ENCODE data around the gene DEDD2.

DEDD2 gene

GRCh38 chr19:42230571-42230970 is 13.1 kb upstream of the DEDD2 start:
- no peak overlapping the region for H4K5ac ChIP-seq (ENCODE audit: low read length)
- H3K79me2 ChIP-seq (ENCODE audit: control insufficient read depth, insufficient read depth, low read length), result no peaks in the 10 kb centered on the region
- no peak overlapping the region for H3K9ac ChIP-seq (ENCODE audit: low read length)
- H3K27me3 ChIP-seq (ENCODE audit: insufficient read depth, low read length, poor library complexity), result no peaks in the 10 kb centered on the region
- WGBS (ENCODE audit: extremely low coverage, insufficient coverage, low lambda C conversion rate), result no CpG with 5 or more reads among the region's 4 CpGs
- no peak overlapping the region for H3K27ac ChIP-seq (ENCODE audit: low read depth, low read length)
- H2AK5ac ChIP-seq (ENCODE audit: low read length), result no peak overlapping the region
- H3K56ac ChIP-seq (ENCODE audit: low read length), result no peak overlapping the region
- H3K36me3 ChIP-seq (ENCODE audit: control insufficient read depth, insufficient read depth, low read length), result peaks cover 22% of the 10 kb centered on the region
- no peak overlapping the region for H2BK120ac ChIP-seq (ENCODE audit: low read depth, low read length)
- no peak overlapping the region for H4K8ac ChIP-seq (ENCODE audit: low read depth, low read length)
- no peak overlapping the region for H2BK15ac ChIP-seq (replicated peaks; ENCODE audit: low read depth)
- H3K4ac ChIP-seq (ENCODE audit: low read depth, low read length), result no peak overlapping the region
- H3K4me3 ChIP-seq (ENCODE audit: low read length), result no peak overlapping the region
- H3K79me1 ChIP-seq (ENCODE audit: low read length), result peaks cover 5% of the 10 kb centered on the region
- H2BK5ac ChIP-seq (ENCODE audit: low read length), result no peak overlapping the region
- no peaks in the 10 kb centered on the region for H3K4me1 ChIP-seq (ENCODE audit: control insufficient read depth, low read depth, low read length)
- DNase-seq, result no peak
- H3K4me2 ChIP-seq (ENCODE audit: low read length), result no peak overlapping the region
- H3K18ac ChIP-seq (ENCODE audit: low read length), result no peak overlapping the region
- H3K23ac ChIP-seq (ENCODE audit: low read length), result no peak overlapping the region

GRCh38 chr19:42229855-42230351 is 12.4 kb upstream of the DEDD2 start:
- H3K36me3 ChIP-seq (ENCODE audit: control insufficient read depth, insufficient read depth, low read length), result peaks cover 23% of the 10 kb centered on the region

GRCh38 chr19:42229301-42229854 is 11.9 kb upstream of the DEDD2 start:
- no peak overlapping the region for H2BK120ac ChIP-seq (ENCODE audit: low read depth, low read length)
- DNase-seq, result no peak
- no peak overlapping the region for H2BK15ac ChIP-seq (replicated peaks; ENCODE audit: low read depth)
- H3K4me2 ChIP-seq (ENCODE audit: low read length), result no peak overlapping the region
- H2BK5ac ChIP-seq (ENCODE audit: low read length), result no peak overlapping the region
- H3K27ac ChIP-seq (ENCODE audit: low read depth, low read length), result no peak overlapping the region
- no peaks in the 10 kb centered on the region for H3K27me3 ChIP-seq (ENCODE audit: insufficient read depth, low read length, poor library complexity)
- no peak overlapping the region for H3K23ac ChIP-seq (ENCODE audit: low read length)
- H3K36me3 ChIP-seq (ENCODE audit: control insufficient read depth, insufficient read depth, low read length), result peaks cover 27% of the 10 kb centered on the region
- no peak overlapping the region for H4K5ac ChIP-seq (ENCODE audit: low read length)
- H3K4me3 ChIP-seq (ENCODE audit: low read length), result no peak overlapping the region
- no peaks in the 10 kb centered on the region for H3K4me1 ChIP-seq (ENCODE audit: control insufficient read depth, low read depth, low read length)
- no peak overlapping the region for H3K56ac ChIP-seq (ENCODE audit: low read length)
- no peak overlapping the region for H4K8ac ChIP-seq (ENCODE audit: low read depth, low read length)
- no peaks in the 10 kb centered on the region for H3K79me2 ChIP-seq (ENCODE audit: control insufficient read depth, insufficient read depth, low read length)
- H3K4ac ChIP-seq (ENCODE audit: low read depth, low read length), result no peak overlapping the region
- H3K18ac ChIP-seq (ENCODE audit: low read length), result no peak overlapping the region
- no CpG with 5 or more reads among the region's 4 CpGs for WGBS (ENCODE audit: extremely low coverage, insufficient coverage, low lambda C conversion rate)
- peaks cover 5% of the 10 kb centered on the region for H3K79me1 ChIP-seq (ENCODE audit: low read length)
- H2AK5ac ChIP-seq (ENCODE audit: low read length), result no peak overlapping the region
- no peak overlapping the region for H3K9ac ChIP-seq (ENCODE audit: low read length)

More at GRCh38 chr19:42229855-42230351, 12.4 kb upstream of the DEDD2 start:
- Histone ChIP-seq H2BK120ac (ENCODE audit: low read depth, low read length) (no peak overlapping the region), H3K23ac (ENCODE audit: low read length) (no peak overlapping the region), H3K56ac (ENCODE audit: low read length) (no peak overlapping the region), H3K18ac (ENCODE audit: low read length) (no peak overlapping the region), H3K27ac (ENCODE audit: low read depth, low read length) (no peak overlapping the region), H2BK15ac (replicated peaks; ENCODE audit: low read depth) (no peak overlapping the region), H3K27me3 (ENCODE audit: insufficient read depth, low read length, poor library complexity) (no peaks in the 10 kb centered on the region), H4K8ac (ENCODE audit: low read depth, low read length) (no peak overlapping the region), H3K9ac (ENCODE audit: low read length) (no peak overlapping the region), H2AK5ac (ENCODE audit: low read length) (no peak overlapping the region), H3K4ac (ENCODE audit: low read depth, low read length) (no peak overlapping the region), H4K5ac (ENCODE audit: low read length) (no peak overlapping the region), H3K4me1 (ENCODE audit: control insufficient read depth, low read depth, low read length) (no peaks in the 10 kb centered on the region), H2BK5ac (ENCODE audit: low read length) (no peak overlapping the region), H3K79me2 (ENCODE audit: control insufficient read depth, insufficient read depth, low read length) (no peaks in the 10 kb centered on the region), H3K4me3 (ENCODE audit: low read length) (no peak overlapping the region), H3K79me1 (ENCODE audit: low read length) (peaks cover 5% of the 10 kb centered on the region), H3K4me2 (ENCODE audit: low read length) (no peak overlapping the region)
- DNase-seq, result no peak
- no CpG with 5 or more reads among the region's 8 CpGs for WGBS (ENCODE audit: extremely low coverage, insufficient coverage, low lambda C conversion rate)

GRCh38 chr19:42228641-42229040 is 11.2 kb upstream of the DEDD2 start:
- no CpG with 5 or more reads among the region's 4 CpGs for WGBS (ENCODE audit: extremely low coverage, insufficient coverage, low lambda C conversion rate)
- Histone ChIP-seq H3K4me1 (ENCODE audit: control insufficient read depth, low read depth, low read length) (no peaks in the 10 kb centered on the region), H3K79me1 (ENCODE audit: low read length) (peaks cover 5% of the 10 kb centered on the region), H2BK120ac (ENCODE audit: low read depth, low read length) (no peak overlapping the region), H3K4me2 (ENCODE audit: low read length) (no peak overlapping the region), H3K27me3 (ENCODE audit: insufficient read depth, low read length, poor library complexity) (no peaks in the 10 kb centered on the region), H4K8ac (ENCODE audit: low read depth, low read length) (no peak overlapping the region), H4K5ac (ENCODE audit: low read length) (no peak overlapping the region), H3K79me2 (ENCODE audit: control insufficient read depth, insufficient read depth, low read length) (no peaks in the 10 kb centered on the region), H3K4ac (ENCODE audit: low read depth, low read length) (no peak overlapping the region), H3K56ac (ENCODE audit: low read length) (no peak overlapping the region), H3K4me3 (ENCODE audit: low read length) (no peak overlapping the region), H3K36me3 (ENCODE audit: control insufficient read depth, insufficient read depth, low read length) (peaks cover 30% of the 10 kb centered on the region), H2AK5ac (ENCODE audit: low read length) (no peak overlapping the region), H3K27ac (ENCODE audit: low read depth, low read length) (no peak overlapping the region), H3K9ac (ENCODE audit: low read length) (no peak overlapping the region), H3K18ac (ENCODE audit: low read length) (no peak overlapping the region), H3K23ac (ENCODE audit: low read length) (no peak overlapping the region), H2BK5ac (ENCODE audit: low read length) (no peak overlapping the region), H2BK15ac (replicated peaks; ENCODE audit: low read depth) (no peak overlapping the region)
- no peak for DNase-seq

- no peak overlapping the region for H2BK5ac ChIP-seq (ENCODE audit: low read length)
- H2AK5ac ChIP-seq (ENCODE audit: low read length), result no peak overlapping the region
- WGBS (ENCODE audit: extremely low coverage, insufficient coverage, low lambda C conversion rate), result no CpG with 5 or more reads among the region's 1 CpG
- H3K9ac ChIP-seq (ENCODE audit: low read length), result no peak overlapping the region
- H3K36me3 ChIP-seq (ENCODE audit: control insufficient read depth, insufficient read depth, low read length), result peaks cover 25% of the 10 kb centered on the region
- no peak overlapping the region for H3K56ac ChIP-seq (ENCODE audit: low read length)
- H4K5ac ChIP-seq (ENCODE audit: low read length), result no peak overlapping the region
- no peak overlapping the region for H3K4me2 ChIP-seq (ENCODE audit: low read length)
- peaks cover 12% of the 10 kb centered on the region for H3K79me1 ChIP-seq (ENCODE audit: low read length)
- H3K4me3 ChIP-seq (ENCODE audit: low read length), result no peak overlapping the region
- no peaks in the 10 kb centered on the region for H3K4me1 ChIP-seq (ENCODE audit: control insufficient read depth, low read depth, low read length)
- peaks cover 3% of the 10 kb centered on the region for H3K79me2 ChIP-seq (ENCODE audit: control insufficient read depth, insufficient read depth, low read length)
- H2BK15ac ChIP-seq (replicated peaks; ENCODE audit: low read depth), result no peak overlapping the region
- H3K4ac ChIP-seq (ENCODE audit: low read depth, low read length), result no peak overlapping the region
- H3K18ac ChIP-seq (ENCODE audit: low read length), result no peak overlapping the region
- no peak overlapping the region for H3K27ac ChIP-seq (ENCODE audit: low read depth, low read length)
- no peak overlapping the region for H2BK120ac ChIP-seq (ENCODE audit: low read depth, low read length)
- H3K23ac ChIP-seq (ENCODE audit: low read length), result no peak overlapping the region
- H4K8ac ChIP-seq (ENCODE audit: low read depth, low read length), result no peak overlapping the region
- H3K27me3 ChIP-seq (ENCODE audit: insufficient read depth, low read length, poor library complexity), result no peaks in the 10 kb centered on the region
- no peak for DNase-seq
Observed at GRCh38 chr19:42226886-42227285, 9.4 kb upstream of the DEDD2 start.

- H2AK5ac ChIP-seq (ENCODE audit: low read length), result no peak overlapping the region
- H3K4me2 ChIP-seq (ENCODE audit: low read length), result no peak overlapping the region
- H3K18ac ChIP-seq (ENCODE audit: low read length), result no peak overlapping the region
- DNase-seq, result no peak
- H3K27me3 ChIP-seq (ENCODE audit: insufficient read depth, low read length, poor library complexity), result no peaks in the 10 kb centered on the region
- no peak overlapping the region for H2BK120ac ChIP-seq (ENCODE audit: low read depth, low read length)
- no peak overlapping the region for H4K8ac ChIP-seq (ENCODE audit: low read depth, low read length)
- no peak overlapping the region for H3K23ac ChIP-seq (ENCODE audit: low read length)
- no CpG with 5 or more reads among the region's 33 CpGs for WGBS (ENCODE audit: extremely low coverage, insufficient coverage, low lambda C conversion rate)
- H3K27ac ChIP-seq (ENCODE audit: low read depth, low read length), result no peak overlapping the region
- H2BK5ac ChIP-seq (ENCODE audit: low read length), result no peak overlapping the region
- peaks cover 9% of the 10 kb centered on the region for H3K79me2 ChIP-seq (ENCODE audit: control insufficient read depth, insufficient read depth, low read length)
- H3K4ac ChIP-seq (ENCODE audit: low read depth, low read length), result no peak overlapping the region
- H3K56ac ChIP-seq (ENCODE audit: low read length), result no peak overlapping the region
- no peak overlapping the region for H3K9ac ChIP-seq (ENCODE audit: low read length)
- H4K5ac ChIP-seq (ENCODE audit: low read length), result no peak overlapping the region
- no peaks in the 10 kb centered on the region for H3K4me1 ChIP-seq (ENCODE audit: control insufficient read depth, low read depth, low read length)
- H3K4me3 ChIP-seq (ENCODE audit: low read length), result no peak overlapping the region
- H3K36me3 ChIP-seq (ENCODE audit: control insufficient read depth, insufficient read depth, low read length), result peaks cover 23% of the 10 kb centered on the region
- H3K79me1 ChIP-seq (ENCODE audit: low read length), result peaks cover 16% of the 10 kb centered on the region
- H2BK15ac ChIP-seq (replicated peaks; ENCODE audit: low read depth), result no peak overlapping the region
Observed at GRCh38 chr19:42225718-42226292, 8.3 kb upstream of the DEDD2 start.

Measured in mesendoderm (in vitro differentiated cells).